ENCODE data around the gene SLC38A2. TPM values are rescaled to one million over a fixed set of nuclear protein-coding genes. Genes with fewer than 3 reads are reported as not detected.

SLC38A2 gene
- polyA plus RNA-seq, 1 donor from 2014 or later = 143 TPM

DNA sequence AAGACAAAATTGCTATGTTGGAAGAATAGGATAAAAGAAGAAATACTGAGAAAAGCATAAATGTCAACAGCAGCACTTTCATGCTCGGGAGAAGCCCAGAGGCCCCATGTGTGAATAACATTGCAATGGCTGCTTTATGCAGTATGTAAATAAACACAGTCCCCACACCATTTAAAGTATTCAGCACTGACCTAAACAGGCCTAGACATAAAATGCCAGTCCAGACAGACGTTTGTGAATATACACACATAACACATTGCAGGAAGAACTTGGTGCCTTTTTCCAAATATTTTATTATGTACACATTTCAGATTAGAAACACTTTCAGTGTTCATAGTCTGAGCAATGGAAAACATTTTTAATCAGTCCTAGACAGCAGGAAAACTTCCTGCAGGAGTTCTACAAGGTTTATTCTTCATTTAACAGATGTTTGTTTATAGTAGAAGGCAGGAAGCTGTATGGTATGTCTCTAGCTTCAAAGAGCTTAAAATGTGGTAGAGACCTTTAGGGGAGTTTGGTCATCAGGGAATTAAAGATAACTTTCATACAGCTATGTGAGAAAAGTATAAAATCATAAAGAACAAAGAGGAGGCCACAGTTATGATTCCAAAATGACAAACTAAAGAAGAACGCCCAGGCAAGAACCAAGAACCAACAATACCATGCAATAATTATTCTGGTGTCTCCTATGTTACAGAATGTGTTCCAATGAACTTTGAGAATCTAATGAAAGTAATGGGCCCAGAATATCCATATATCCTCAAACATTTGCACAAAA is 30.6 kb upstream of the SLC38A2 start:
- H3K4me2 ChIP-seq (ENCODE audit: low read length) = no peak overlapping the region
- TF ChIP-seq SMC3 (conservative IDR thresholded peaks at IDR 0.05; ENCODE audit: poor library complexity) = no peak
- TF ChIP-seq POLR2AphosphoS5 (IDR thresholded peaks at IDR 0.05) = no peak
- no peak for TF ChIP-seq TAF1 (IDR thresholded peaks at IDR 0.05; ENCODE audit: low read depth)
- TF ChIP-seq MXI1 (conservative IDR thresholded peaks at IDR 0.05; ENCODE audit: poor library complexity, severe bottlenecking) = no peak
- TF ChIP-seq, protein P1, sequence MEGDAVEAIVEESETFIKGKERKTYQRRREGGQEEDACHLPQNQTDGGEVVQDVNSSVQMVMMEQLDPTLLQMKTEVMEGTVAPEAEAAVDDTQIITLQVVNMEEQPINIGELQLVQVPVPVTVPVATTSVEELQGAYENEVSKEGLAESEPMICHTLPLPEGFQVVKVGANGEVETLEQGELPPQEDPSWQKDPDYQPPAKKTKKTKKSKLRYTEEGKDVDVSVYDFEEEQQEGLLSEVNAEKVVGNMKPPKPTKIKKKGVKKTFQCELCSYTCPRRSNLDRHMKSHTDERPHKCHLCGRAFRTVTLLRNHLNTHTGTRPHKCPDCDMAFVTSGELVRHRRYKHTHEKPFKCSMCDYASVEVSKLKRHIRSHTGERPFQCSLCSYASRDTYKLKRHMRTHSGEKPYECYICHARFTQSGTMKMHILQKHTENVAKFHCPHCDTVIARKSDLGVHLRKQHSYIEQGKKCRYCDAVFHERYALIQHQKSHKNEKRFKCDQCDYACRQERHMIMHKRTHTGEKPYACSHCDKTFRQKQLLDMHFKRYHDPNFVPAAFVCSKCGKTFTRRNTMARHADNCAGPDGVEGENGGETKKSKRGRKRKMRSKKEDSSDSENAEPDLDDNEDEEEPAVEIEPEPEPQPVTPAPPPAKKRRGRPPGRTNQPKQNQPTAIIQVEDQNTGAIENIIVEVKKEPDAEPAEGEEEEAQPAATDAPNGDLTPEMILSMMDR (IDR thresholded peaks at IDR 0.05; ENCODE audit: poor library complexity, severe bottlenecking) = no peak
- TF ChIP-seq, protein P2, sequence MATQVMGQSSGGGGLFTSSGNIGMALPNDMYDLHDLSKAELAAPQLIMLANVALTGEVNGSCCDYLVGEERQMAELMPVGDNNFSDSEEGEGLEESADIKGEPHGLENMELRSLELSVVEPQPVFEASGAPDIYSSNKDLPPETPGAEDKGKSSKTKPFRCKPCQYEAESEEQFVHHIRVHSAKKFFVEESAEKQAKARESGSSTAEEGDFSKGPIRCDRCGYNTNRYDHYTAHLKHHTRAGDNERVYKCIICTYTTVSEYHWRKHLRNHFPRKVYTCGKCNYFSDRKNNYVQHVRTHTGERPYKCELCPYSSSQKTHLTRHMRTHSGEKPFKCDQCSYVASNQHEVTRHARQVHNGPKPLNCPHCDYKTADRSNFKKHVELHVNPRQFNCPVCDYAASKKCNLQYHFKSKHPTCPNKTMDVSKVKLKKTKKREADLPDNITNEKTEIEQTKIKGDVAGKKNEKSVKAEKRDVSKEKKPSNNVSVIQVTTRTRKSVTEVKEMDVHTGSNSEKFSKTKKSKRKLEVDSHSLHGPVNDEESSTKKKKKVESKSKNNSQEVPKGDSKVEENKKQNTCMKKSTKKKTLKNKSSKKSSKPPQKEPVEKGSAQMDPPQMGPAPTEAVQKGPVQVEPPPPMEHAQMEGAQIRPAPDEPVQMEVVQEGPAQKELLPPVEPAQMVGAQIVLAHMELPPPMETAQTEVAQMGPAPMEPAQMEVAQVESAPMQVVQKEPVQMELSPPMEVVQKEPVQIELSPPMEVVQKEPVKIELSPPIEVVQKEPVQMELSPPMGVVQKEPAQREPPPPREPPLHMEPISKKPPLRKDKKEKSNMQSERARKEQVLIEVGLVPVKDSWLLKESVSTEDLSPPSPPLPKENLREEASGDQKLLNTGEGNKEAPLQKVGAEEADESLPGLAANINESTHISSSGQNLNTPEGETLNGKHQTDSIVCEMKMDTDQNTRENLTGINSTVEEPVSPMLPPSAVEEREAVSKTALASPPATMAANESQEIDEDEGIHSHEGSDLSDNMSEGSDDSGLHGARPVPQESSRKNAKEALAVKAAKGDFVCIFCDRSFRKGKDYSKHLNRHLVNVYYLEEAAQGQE (IDR thresholded peaks at IDR 0.05; ENCODE audit: borderline replicate concordance) = no peak
- TF ChIP-seq EZH2 (IDR thresholded peaks at IDR 0.05; ENCODE audit: borderline replicate concordance, insufficient read depth, low read length, poor library complexity, severe bottlenecking) = no peak
- TF ChIP-seq EP300 (conservative IDR thresholded peaks at IDR 0.05; ENCODE audit: poor library complexity, severe bottlenecking) = no peak
- TF ChIP-seq RAD21 (conservative IDR thresholded peaks at IDR 0.05) = no peak
- H3K4me3 ChIP-seq (ENCODE audit: low read length) = no peak overlapping the region
- no peaks in the 10 kb centered on the region for H4K20me1 ChIP-seq (ENCODE audit: insufficient read depth)
- no peak overlapping the region for H3K9ac ChIP-seq (ENCODE audit: low read length)
- H2AFZ ChIP-seq (ENCODE audit: low read depth, low read length) = no peak overlapping the region
- no peaks in the 10 kb centered on the region for H3K36me3 ChIP-seq (ENCODE audit: insufficient read depth, low read length)
- H3K79me2 ChIP-seq (replicated peaks; ENCODE audit: insufficient read depth, low read length) = no peaks in the 10 kb centered on the region
- no peak overlapping the region for H3K27ac ChIP-seq (ENCODE audit: low read length)
- H3K9me3 ChIP-seq (ENCODE audit: low read length) = no peaks in the 10 kb centered on the region
- no peaks in the 10 kb centered on the region for H3K27me3 ChIP-seq (ENCODE audit: insufficient read depth, low read depth, low read length)
- no peaks in the 10 kb centered on the region for H3K9me2 ChIP-seq (ENCODE audit: insufficient read depth, low read length)
- no peaks in the 10 kb centered on the region for H3F3A ChIP-seq (ENCODE audit: insufficient read depth, low read length, poor library complexity, severe bottlenecking)

DNA sequence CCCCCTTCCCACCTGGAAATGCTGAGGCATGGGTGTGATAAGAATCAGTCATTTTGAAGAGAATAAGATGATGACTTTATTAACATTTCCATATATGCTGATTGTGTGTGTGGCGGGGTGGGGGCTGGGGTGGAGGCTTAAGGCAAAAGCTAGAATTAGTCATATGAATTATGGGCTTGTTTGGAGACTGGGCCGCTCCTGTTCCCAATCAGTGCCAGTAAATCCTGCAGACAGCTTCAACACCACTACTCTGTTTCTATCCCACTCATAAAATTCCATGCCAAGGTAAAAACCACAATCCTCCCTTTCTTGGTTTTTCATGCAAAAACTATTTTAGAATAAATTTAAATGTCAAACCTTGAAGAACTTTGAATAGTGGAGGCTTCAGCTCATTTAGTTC is 29.9 kb upstream of the SLC38A2 start:
- no peaks in the 10 kb centered on the region for H3K36me3 ChIP-seq (ENCODE audit: insufficient read depth, low read length)
- H3K9me3 ChIP-seq (ENCODE audit: low read length) = no peaks in the 10 kb centered on the region
- no peaks in the 10 kb centered on the region for H4K20me1 ChIP-seq (ENCODE audit: insufficient read depth)
- H3K9ac ChIP-seq (ENCODE audit: low read length) = no peak overlapping the region
- H3K27me3 ChIP-seq (ENCODE audit: insufficient read depth, low read depth, low read length) = no peaks in the 10 kb centered on the region
- H2AFZ ChIP-seq (ENCODE audit: low read depth, low read length) = no peak overlapping the region
- no peaks in the 10 kb centered on the region for H3K79me2 ChIP-seq (replicated peaks; ENCODE audit: insufficient read depth, low read length)
- no peak overlapping the region for H3K4me2 ChIP-seq (ENCODE audit: low read length)
- no peaks in the 10 kb centered on the region for H3K9me2 ChIP-seq (ENCODE audit: insufficient read depth, low read length)
- H3F3A ChIP-seq (ENCODE audit: insufficient read depth, low read length, poor library complexity, severe bottlenecking) = no peaks in the 10 kb centered on the region
- no peak overlapping the region for H3K4me3 ChIP-seq (ENCODE audit: low read length)
- TF ChIP-seq, protein P1 (IDR thresholded peaks at IDR 0.05; ENCODE audit: poor library complexity, severe bottlenecking) = no peak
- TF ChIP-seq RAD21 (conservative IDR thresholded peaks at IDR 0.05) (no peak), EZH2 (IDR thresholded peaks at IDR 0.05; ENCODE audit: borderline replicate concordance, insufficient read depth, low read length, poor library complexity, severe bottlenecking) (no peak), EP300 (conservative IDR thresholded peaks at IDR 0.05; ENCODE audit: poor library complexity, severe bottlenecking) (no peak)
- no peak overlapping the region for H3K27ac ChIP-seq (ENCODE audit: low read length)
